Measurements from ENCODE around the gene PRRG2.

PRRG2 gene

DNA sequence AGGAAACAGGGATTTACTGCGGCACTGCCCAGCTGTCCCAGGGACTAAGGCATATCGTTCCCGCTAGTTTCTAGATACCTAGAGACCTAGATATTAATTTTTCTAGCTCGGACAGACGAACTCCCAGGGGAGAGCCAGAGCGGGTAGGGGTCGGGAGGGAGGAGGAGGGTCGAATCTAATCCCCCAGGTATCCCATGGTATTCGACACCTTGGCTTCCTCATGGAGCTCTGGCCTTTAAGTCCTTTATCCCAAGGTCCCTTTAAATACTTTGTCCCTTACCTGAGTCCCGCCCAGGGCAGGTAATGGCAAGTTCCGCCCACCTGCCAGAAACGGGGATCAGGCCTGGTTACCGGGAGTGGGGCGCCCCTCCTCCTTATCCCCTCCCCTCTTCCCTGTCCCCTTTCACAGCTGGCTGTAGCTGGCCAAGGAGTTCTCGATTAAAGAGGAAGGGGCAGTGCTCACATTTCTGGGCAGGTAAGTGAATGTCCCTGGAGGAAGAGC is at the start of gene PRRG2:
Gene PRRG2, plus strand, starts transcription at position 310 of the 502 bp plus-strand sequence. CDS start 1,904 bp downstream, outside the sequence.
- peak; percentile 47 for DNase-seq

GRCh38 chr19:49533551-49534488 is 47.3 kb upstream of the PRRG2 start:
- no peak for DNase-seq

DNA sequence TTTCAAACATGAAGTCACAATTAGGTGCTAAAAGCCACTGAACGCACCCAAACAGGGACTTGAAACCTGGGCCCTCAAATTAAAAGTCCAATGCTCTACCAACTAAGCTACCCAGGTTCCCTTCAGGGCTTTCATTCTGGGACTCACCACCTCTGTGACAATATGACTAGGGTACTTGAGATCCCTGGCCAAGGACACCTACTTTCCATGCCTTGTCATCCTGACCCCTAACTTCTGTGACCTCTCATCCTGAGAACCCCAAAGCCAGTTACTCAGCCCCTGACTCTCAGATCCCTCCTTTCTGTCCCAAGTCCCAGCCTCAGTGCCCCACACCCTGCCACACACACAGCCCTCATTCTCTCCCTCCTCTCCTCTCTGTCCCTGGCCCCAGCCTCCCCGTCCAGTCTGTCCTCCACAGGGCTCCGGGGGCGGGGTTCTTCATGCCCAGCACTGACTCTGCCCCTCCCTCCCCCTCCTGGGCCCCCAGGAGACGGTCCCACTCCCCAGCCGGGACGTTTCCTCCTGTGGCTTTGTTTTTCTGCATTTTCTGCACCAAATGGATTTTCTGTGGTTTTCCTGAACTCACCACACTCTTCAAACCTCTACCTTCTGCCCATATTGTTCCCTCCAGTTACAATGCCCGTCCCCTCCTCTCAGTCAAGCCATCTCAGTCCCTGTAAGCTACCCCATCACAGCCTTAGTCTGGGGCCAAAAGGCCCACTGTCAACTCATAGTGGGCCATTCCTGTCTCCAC is 46.3 kb upstream of the PRRG2 start:
- DNase-seq: no peak

DNA sequence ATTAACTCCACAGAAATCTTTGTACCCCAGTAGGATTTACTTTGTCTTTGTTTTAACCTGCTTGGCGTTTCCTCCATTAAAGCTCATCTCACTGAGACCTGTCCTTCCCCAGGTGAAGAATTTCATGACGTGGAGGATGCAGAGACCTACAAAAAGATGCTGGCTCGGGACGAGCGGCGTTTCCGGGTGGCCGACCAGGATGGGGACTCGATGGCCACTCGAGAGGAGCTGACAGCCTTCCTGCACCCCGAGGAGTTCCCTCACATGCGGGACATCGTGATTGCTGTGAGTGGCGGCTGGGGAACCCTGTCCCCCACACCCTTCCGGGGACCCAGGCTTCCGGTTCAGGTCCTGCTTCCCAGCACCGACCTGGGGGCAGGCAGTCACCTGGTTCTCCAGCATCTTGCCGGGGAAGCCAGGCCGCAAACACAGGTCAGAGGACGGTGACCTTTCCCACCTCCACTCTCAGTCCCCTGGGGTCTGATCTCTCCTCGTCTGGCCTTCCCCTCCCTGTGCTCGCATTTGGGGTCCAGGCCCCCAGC is 44.1 kb upstream of the PRRG2 start:
- DNase-seq: no peak

DNA sequence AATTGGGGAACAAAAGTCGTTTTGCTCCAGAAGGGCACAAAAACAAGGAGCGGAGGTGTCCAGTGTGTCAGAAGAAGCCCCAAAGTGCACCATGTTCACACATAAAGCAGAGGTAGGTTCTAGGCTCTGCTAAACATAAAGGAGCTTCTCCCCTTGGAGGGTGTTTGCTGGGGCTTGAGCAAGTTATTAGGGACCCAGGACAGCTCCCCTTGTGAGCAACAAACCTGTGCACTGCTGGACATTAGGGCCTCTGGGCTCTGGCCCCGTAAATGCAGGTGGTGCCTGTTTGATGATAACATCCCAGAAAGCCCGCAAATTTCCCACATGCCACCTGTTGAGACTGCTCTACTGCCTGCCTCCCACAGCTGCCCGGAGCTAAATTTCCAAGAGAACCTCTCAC is 42.5 kb upstream of the PRRG2 start:
- DNase-seq: no peak

- no peak for DNase-seq
These were observed 41.7 kb upstream of the PRRG2 start for GRCh38 chr19:49539192-49539952.

- DNase-seq: no peak
These were observed 39.2 kb upstream of the PRRG2 start for GRCh38 chr19:49541914-49542313.

DNA sequence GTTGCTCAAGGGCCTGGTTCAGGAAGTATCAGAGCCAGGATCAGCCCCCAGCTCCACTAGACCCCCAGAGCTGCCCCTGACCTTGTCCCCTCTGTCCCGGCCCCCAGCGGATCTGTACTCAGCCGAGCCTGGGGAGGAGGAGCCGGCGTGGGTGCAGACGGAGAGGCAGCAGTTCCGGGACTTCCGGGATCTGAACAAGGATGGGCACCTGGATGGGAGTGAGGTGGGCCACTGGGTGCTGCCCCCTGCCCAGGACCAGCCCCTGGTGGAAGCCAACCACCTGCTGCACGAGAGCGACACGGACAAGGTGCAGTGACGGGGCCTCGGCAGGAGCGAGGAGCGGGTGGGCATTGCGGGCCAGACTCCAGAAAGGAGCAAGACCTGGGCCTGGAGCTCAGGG is 38.7 kb upstream of the PRRG2 start:
- no peak for DNase-seq

GRCh38 chr19:49543032-49543431 is 38.1 kb upstream of the PRRG2 start:
- no peak for DNase-seq

- DNase-seq: no peak
These were observed 37.0 kb upstream of the PRRG2 start for GRCh38 chr19:49544154-49544553.

GRCh38 chr19:49546825-49547565 is 34.1 kb upstream of the PRRG2 start:
- DNase-seq: peak; percentile 76

- DNase-seq: no peak
These were observed 32.1 kb upstream of the PRRG2 start for GRCh38 chr19:49549045-49549444.

DNA sequence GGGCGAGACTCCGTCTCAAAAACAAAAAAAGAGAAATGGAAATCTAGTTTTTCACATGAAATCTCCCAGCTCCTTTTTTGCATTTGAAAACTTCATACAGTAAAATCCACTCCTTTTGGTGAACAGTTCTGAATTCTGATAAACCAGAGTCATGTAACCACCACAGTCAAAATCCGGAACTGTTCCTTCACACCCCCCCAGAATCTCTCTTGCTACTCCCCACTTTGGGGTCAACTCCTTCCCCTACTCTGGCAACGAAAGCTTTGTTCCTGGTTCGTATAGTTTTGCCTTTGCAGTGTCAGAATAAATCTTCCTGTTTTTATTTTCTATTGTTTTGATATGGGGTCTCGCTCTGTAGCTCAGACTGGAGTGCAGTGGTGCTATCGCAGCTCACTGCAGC is 29.6 kb upstream of the PRRG2 start:
- DNase-seq: no peak

DNA sequence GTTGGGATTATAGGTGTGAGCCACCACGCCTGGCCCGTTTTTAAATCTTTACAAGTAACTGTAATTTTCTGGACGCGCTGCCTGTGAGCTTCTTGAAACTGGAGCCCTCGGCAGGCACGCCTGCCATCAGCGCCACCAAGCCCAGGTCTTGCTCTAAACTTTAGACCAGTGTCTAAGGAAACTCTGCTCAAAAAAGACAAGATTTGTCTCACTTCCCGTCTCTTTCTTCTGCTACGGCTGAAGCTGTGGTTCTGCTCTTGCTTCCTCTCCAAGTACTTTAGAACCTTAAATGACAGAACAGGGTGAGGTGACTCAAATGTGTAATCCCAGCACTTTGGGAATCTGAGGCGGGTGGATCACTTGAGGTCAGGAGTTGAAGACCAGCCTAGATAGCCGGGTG is 28.4 kb upstream of the PRRG2 start:
- DNase-seq: no peak

GRCh38 chr19:49553451-49554271 is 27.5 kb upstream of the PRRG2 start:
- no peak for DNase-seq

- DNase-seq: no peak
These were observed 26.4 kb upstream of the PRRG2 start for GRCh38 chr19:49554701-49555181.

DNA sequence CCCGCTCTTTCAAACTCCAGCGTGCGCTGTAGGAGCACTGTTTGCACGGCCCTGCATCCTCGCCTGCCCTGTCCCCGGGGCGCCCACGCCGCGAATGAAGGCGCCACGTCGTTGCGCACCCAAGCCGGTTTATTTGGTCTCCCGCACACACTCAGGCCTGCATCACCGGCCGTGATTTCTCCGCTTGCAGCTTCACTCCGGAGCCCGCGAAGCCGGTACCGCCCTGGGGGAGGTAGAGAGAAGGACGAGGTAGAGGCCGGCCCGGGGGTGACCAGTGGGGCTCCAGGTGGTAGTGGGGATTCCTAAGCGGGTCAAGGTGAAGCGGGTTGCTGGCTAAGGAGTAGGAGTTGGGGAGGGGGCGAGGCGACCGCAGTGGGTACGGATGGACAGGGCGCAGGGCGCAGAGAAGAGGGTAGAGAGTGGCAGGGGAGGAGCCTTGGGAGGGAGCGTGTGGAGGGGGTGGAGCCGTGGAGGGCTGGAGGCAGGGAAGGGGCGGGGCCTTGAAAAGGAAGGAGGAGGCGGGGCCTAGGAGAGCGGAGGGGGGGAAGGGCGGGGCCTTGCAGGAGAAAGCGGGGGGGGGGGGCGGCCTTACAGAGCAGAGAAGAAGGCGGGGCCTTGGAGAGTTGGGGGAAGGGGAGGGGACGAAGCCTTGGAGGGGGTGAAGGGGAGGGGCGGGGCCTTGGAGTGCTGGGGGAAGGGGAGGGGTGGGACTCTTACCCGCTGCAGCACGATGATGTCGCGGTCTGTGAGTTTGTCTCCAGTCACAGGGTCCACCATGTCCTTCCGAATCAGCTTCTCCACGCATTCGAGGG is 25.3 kb upstream of the PRRG2 start:
- DNase-seq: peak; percentile 64

DNA sequence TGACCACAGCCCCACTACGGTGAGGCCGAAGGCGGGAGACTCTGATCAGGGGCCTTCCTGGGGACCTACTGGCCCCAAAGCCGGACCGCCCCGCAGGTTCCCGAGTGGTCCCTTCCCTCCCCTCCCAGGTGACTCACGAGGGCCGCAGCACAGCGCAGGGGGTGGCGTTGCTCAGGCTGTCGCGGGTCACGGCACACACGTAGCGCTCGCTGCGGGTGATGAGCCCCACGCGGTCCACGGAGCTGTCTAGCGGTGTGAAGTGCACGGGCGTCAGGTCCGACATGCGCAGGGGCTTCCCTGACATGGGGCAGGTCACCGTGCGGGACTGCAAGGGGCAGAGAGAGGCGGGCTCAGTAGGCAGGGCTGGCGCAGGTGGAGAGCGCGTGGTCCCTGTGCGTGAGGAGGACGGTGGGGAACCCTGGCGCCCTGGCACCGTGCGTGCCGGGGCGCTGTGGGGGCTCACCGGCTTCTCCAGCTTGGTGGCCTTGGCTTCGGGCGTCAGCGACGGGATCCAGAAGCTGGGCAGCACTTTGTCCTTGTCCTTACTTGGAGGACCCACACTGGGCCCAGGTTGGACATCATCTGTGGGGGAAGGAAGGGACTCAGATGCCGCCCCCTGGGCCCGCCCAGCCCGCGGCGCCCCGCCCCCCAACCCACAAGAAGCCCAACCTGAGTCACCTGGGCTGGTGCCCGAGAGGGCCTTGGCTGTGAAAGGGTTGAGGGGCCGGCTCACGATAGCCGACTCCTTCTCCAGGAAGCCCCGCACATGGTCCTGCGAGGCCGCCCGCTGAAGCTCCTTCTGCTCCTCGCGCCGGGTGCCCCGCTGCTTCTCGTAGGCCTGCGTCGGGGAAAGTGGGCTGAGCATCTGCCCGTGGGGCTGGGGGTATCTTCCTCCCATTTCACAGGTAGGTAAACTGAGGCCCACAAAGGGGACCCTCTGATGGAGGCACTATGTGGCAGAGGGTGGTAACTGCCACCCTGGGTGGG is 24.4 kb upstream of the PRRG2 start:
- no peak for DNase-seq
